ENCODE results near the gene GTF3C6.

Gene GTF3C6

DNA sequence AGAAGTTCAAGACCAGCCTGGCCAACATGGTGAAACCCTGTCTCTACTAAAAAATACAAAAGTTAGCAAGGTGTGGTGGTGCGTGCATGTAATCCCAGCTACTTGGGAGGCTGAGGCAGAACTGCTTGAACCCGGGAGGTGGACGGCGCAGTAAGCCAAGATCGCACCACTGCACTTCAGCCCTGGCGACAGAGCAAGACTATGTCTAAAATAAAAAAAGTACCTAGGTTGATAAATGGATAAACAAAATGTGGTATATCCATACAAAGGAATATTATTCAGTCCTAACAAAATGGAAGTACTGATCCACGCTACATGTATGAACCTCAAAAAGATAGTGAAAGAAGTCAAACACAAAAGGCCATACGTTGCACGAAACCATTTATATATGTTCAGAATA lies 22.1 kb downstream of the GTF3C6 start:
- peak; percentile 99 for TF ChIP-seq ZNF8 (CRISPR knock-in tag; IDR thresholded peaks at IDR 0.05)
- no peak for TF ChIP-seq ZFP30 (CRISPR knock-in tag; IDR thresholded peaks at IDR 0.05)
- ATAC-seq: no peak

DNA sequence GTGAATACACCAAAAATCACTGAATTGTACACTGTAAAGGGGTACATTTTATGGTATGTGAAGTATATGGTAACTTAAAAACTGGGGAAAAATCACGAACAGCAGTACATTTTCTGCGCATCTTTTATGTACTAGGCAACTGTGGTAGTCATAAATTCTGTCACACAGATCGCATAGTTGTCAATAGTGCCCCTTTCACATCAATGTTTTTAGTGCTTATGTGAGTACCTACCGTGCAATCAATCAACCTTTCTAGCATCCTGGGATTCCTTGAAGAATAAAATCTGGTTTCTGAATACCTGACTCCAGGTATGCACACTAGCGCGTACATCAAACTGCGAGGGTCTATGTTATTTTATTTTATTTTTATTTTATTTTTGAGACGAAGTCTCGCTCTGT lies 22.7 kb downstream of the GTF3C6 start:
- no peak for TF ChIP-seq OSR1 (CRISPR knock-in tag; IDR thresholded peaks at IDR 0.05)
- TF ChIP-seq ESRRG (CRISPR knock-in tag; IDR thresholded peaks at IDR 0.05): no peak
- TF ChIP-seq PPARA (CRISPR knock-in tag; IDR thresholded peaks at IDR 0.05; ENCODE audit: borderline replicate concordance): no peak
- TF ChIP-seq RARB (CRISPR knock-in tag; IDR thresholded peaks at IDR 0.05): no peak
- TF ChIP-seq, protein P1, sequence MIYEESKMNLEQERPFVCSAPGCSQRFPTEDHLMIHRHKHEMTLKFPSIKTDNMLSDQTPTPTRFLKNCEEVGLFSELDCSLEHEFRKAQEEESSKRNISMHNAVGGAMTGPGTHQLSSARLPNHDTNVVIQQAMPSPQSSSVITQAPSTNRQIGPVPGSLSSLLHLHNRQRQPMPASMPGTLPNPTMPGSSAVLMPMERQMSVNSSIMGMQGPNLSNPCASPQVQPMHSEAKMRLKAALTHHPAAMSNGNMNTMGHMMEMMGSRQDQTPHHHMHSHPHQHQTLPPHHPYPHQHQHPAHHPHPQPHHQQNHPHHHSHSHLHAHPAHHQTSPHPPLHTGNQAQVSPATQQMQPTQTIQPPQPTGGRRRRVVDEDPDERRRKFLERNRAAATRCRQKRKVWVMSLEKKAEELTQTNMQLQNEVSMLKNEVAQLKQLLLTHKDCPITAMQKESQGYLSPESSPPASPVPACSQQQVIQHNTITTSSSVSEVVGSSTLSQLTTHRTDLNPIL (CRISPR knock-in tag; IDR thresholded peaks at IDR 0.05; ENCODE audit: low read depth): no peak
- TF ChIP-seq CSDC2 (CRISPR knock-in tag; IDR thresholded peaks at IDR 0.05): no peak
- TF ChIP-seq TSHZ2 (CRISPR knock-in tag; IDR thresholded peaks at IDR 0.05): no peak
- no peak for TF ChIP-seq ZFP3 (CRISPR knock-in tag; IDR thresholded peaks at IDR 0.05)
- TF ChIP-seq SNAI2 (CRISPR knock-in tag; IDR thresholded peaks at IDR 0.05): no peak
- TF ChIP-seq PATZ1 (CRISPR knock-in tag; IDR thresholded peaks at IDR 0.05; ENCODE audit: borderline replicate concordance): no peak
- TF ChIP-seq ZNF565 (CRISPR knock-in tag; conservative IDR thresholded peaks at IDR 0.05; ENCODE audit: low read depth): no peak
- TF ChIP-seq ISL1 (CRISPR knock-in tag; IDR thresholded peaks at IDR 0.05): no peak
- no peak for TF ChIP-seq GLIS3 (CRISPR knock-in tag; IDR thresholded peaks at IDR 0.05)
- no peak for TF ChIP-seq ZNF70 (CRISPR knock-in tag; IDR thresholded peaks at IDR 0.05)
- TF ChIP-seq ZC3H10 (CRISPR knock-in tag; IDR thresholded peaks at IDR 0.05): no peak
- no peak for TF ChIP-seq TCF4 (CRISPR knock-in tag; IDR thresholded peaks at IDR 0.05; ENCODE audit: borderline replicate concordance)
- no peak for ATAC-seq

GRCh38 chr6:110990840-110991576 lies 32.5 kb downstream of the GTF3C6 start:
- ATAC-seq: no peak
- TF ChIP-seq PATZ1 (CRISPR knock-in tag; IDR thresholded peaks at IDR 0.05; ENCODE audit: borderline replicate concordance): no peak
- no peak for TF ChIP-seq ISL1 (CRISPR knock-in tag; IDR thresholded peaks at IDR 0.05)
- TF ChIP-seq, protein P2, sequence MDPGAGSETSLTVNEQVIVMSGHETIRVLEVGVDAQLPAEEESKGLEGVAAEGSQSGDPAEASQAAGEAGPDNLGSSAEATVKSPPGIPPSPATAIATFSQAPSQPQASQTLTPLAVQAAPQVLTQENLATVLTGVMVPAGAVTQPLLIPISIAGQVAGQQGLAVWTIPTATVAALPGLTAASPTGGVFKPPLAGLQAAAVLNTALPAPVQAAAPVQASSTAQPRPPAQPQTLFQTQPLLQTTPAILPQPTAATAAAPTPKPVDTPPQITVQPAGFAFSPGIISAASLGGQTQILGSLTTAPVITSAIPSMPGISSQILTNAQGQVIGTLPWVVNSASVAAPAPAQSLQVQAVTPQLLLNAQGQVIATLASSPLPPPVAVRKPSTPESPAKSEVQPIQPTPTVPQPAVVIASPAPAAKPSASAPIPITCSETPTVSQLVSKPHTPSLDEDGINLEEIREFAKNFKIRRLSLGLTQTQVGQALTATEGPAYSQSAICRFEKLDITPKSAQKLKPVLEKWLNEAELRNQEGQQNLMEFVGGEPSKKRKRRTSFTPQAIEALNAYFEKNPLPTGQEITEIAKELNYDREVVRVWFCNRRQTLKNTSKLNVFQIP (CRISPR knock-in tag; IDR thresholded peaks at IDR 0.05; ENCODE audit: borderline replicate concordance, low read depth): no peak
- no peak for TF ChIP-seq ZNF8 (CRISPR knock-in tag; IDR thresholded peaks at IDR 0.05)
- TF ChIP-seq TOX (CRISPR knock-in tag; IDR thresholded peaks at IDR 0.05; ENCODE audit: borderline replicate concordance): no peak
- no peak for TF ChIP-seq RARB (CRISPR knock-in tag; IDR thresholded peaks at IDR 0.05)
- no peak for TF ChIP-seq ESRRG (CRISPR knock-in tag; IDR thresholded peaks at IDR 0.05)
- no peak for TF ChIP-seq PPARA (CRISPR knock-in tag; IDR thresholded peaks at IDR 0.05; ENCODE audit: borderline replicate concordance)
- TF ChIP-seq ZFP30 (CRISPR knock-in tag; IDR thresholded peaks at IDR 0.05): no peak
- TF ChIP-seq, protein P3, sequence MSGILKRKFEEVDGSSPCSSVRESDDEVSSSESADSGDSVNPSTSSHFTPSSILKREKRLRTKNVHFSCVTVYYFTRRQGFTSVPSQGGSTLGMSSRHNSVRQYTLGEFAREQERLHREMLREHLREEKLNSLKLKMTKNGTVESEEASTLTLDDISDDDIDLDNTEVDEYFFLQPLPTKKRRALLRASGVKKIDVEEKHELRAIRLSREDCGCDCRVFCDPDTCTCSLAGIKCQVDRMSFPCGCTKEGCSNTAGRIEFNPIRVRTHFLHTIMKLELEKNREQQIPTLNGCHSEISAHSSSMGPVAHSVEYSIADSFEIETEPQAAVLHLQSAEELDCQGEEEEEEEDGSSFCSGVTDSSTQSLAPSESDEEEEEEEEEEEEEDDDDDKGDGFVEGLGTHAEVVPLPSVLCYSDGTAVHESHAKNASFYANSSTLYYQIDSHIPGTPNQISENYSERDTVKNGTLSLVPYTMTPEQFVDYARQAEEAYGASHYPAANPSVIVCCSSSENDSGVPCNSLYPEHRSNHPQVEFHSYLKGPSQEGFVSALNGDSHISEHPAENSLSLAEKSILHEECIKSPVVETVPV (CRISPR knock-in tag; IDR thresholded peaks at IDR 0.05): no peak
- TF ChIP-seq ZFP3 (CRISPR knock-in tag; IDR thresholded peaks at IDR 0.05): no peak
- TF ChIP-seq OSR1 (CRISPR knock-in tag; IDR thresholded peaks at IDR 0.05): no peak
- no peak for TF ChIP-seq BACH2 (CRISPR knock-in tag; IDR thresholded peaks at IDR 0.05; ENCODE audit: borderline replicate concordance)
